A549 (cell line): Measurements from ENCODE around the gene KREMEN1. TPM values are rescaled to one million over a fixed set of nuclear protein-coding genes. Genes with fewer than 3 reads are reported as not detected.
"Not testable (repeated sequence)": the region's sequence is repeated elsewhere in the genome, so short reads cannot be mapped to it uniquely, and the experiment has no call there.

Experiments used
- ATAC-seq, 2 experiments: fragments of 200-7000 bp in 1 of 2; fragments of >200 bp in 1 of 2; cut with Nextera tagmentation in 1 of 2; cut with Tn5 transposase in 1 of 2; 3 replicates each; pipeline versions ENCODE4 v1.8.0 to v1.9.1; 2018 to 2020; ENCODE audit warnings: mild to moderate bottlenecking in 1 of 2, moderate library complexity in 1 of 2
- CTCF ChIA-PET: fragments of 300-600 bp; sonication (Branson Sonifier 250); formaldehyde crosslinking; extraction: SDS; loops from one replicate; lab custom pipeline; 2021; ENCODE audit warnings: antibody characterized with exemption, inconsistent platforms; lab: Yijun Ruan, JAX
- POLR2A ChIA-PET: fragments of 350-600 bp; formaldehyde crosslinking; extraction: SDS; loops from one replicate; lab custom pipeline; 2021; ENCODE audit warnings: antibody characterized with exemption, inconsistent platforms; lab: Yijun Ruan, JAX
- DNase-seq, 2 experiments: peaks; one replicate each; pipeline versions ENCODE4 v3.0.0 to v3.0.0-alpha.2; 2011 to 2016; ENCODE audit warnings: low read depth in 1 of 2, low spot score in 1 of 2
- FAIRE-seq: peaks from 2 replicates; lab custom pipeline; 2011; peaks lifted over from hg19 to GRCh38; lab: Jason Lieb, UNC
- H3K27ac ChIP-seq, 2 experiments: fragments of >200 bp; sonication (Bioruptor Twin); formaldehyde crosslinking; 3 replicates each; pipeline ENCODE4 v1.5.1; 2016 to 2017
- H3K4me1 ChIP-seq: fragments of >200 bp; sonication (Bioruptor Twin); formaldehyde crosslinking; 3 replicates; pipeline ENCODE4 v1.6.1; 2016
- H3K4me2 ChIP-seq: fragments of >200 bp; sonication (Bioruptor Twin); formaldehyde crosslinking; 3 replicates; pipeline ENCODE4 v1.6.1; 2016
- H3K4me3 ChIP-seq: fragments of >200 bp; sonication (Bioruptor Twin); formaldehyde crosslinking; 3 replicates; pipeline ENCODE4 v1.5.1; 2016
- H3K9me3 ChIP-seq: fragments of >200 bp; sonication (Bioruptor Twin); formaldehyde crosslinking; 3 replicates; pipeline ENCODE4 v1.6.1; 2016
- ATOH8 ChIP-seq: fragments of 250-450 bp; sonication (Bioruptor Pico); IDR thresholded peaks from 2 replicates; pipeline ENCODE4 v1.5.0; 2020; ENCODE audit warnings: low read depth, mild to moderate bottlenecking, moderate library complexity
- BCL3 ChIP-seq: fragments of >200 bp; sonication (Bioruptor Twin); formaldehyde crosslinking; IDR thresholded peaks from 3 replicates; pipeline ENCODE4 v1.6.1; 2016
- CHD2 ChIP-seq: fragments of 150-350 bp; IDR thresholded peaks from 2 replicates; pipeline ENCODE4 v1.6.1; 2014; ENCODE audit warnings: low read length; ENCODE audit not compliant: partially characterized antibody
- CTCF ChIP-seq: fragments of >200 bp; sonication (Bioruptor Twin); formaldehyde crosslinking; IDR thresholded peaks from 3 replicates; pipeline ENCODE4 v1.5.1; 2016
- E2F6 ChIP-seq: IDR thresholded peaks from 2 replicates; pipeline ENCODE4 v1.6.1; 2012; ENCODE audit warnings: low read depth, borderline replicate concordance
- EHMT2 ChIP-seq: fragments of 200-600 bp; sonication (generic); IDR thresholded peaks from 2 replicates; pipeline ENCODE4 v1.6.1; 2016; ENCODE audit warnings: antibody characterized with exemption, low read depth, mild to moderate bottlenecking, moderate library complexity
- FOSL2 ChIP-seq, 2 experiments: fragments of 450-650 bp in 1 of 2; fragments of >200 bp in 1 of 2; sonication (Bioruptor Twin) in 1 of 2; formaldehyde crosslinking; IDR thresholded peaks; 2 replicates each; pipeline versions ENCODE4 v1.5.0 to v1.6.1; 2016 to 2020; ENCODE audit warnings: mild to moderate bottlenecking in 1 of 2, moderate library complexity in 1 of 2
- HES2 ChIP-seq: fragments of >200 bp; sonication (Bioruptor Twin); formaldehyde crosslinking; IDR thresholded peaks from 2 replicates; pipeline ENCODE4 v1.6.1; 2016
- KDM5A ChIP-seq: fragments of 200-600 bp; sonication (generic); IDR thresholded peaks from 2 replicates; pipeline ENCODE4 v1.6.1; 2016; ENCODE audit warnings: antibody characterized with exemption, mild to moderate bottlenecking
- MAX ChIP-seq: IDR thresholded peaks from 2 replicates; pipeline ENCODE4 v1.6.1; 2012
- NPAS2 ChIP-seq: fragments of 250-450 bp; sonication (Bioruptor Pico); IDR thresholded peaks from 2 replicates; pipeline ENCODE4 v1.8.0; 2022; ENCODE audit warnings: mild to moderate bottlenecking, moderate library complexity, borderline replicate concordance
- PBX3 ChIP-seq: IDR thresholded peaks from 2 replicates; pipeline ENCODE4 v1.6.1; 2012
- RAD21 ChIP-seq, 2 experiments: fragments of >200 bp in 1 of 2; sonication (Bioruptor Twin) in 1 of 2; formaldehyde crosslinking in 1 of 2; IDR thresholded peaks in 1 of 2; conservative IDR thresholded peaks in 1 of 2; 2 replicates in 1 of 2; 3 replicates in 1 of 2; pipeline ENCODE4 v1.6.1; 2012 to 2018; ENCODE audit warnings: inconsistent platforms in 1 of 2
- SMC3 ChIP-seq: fragments of >200 bp; sonication (Bioruptor Twin); formaldehyde crosslinking; IDR thresholded peaks from 3 replicates; pipeline ENCODE4 v1.6.1; 2018; ENCODE audit warnings: inconsistent platforms
- SREBF2 ChIP-seq: fragments of 450-650 bp; IDR thresholded peaks from 2 replicates; pipeline ENCODE4 v1.6.1; 2014; ENCODE audit warnings: mild to moderate bottlenecking, moderate library complexity
- WGBS: methylation state at CpG from one replicate; pipeline ENCODE4 v1.1.6; 2017; ENCODE audit errors: missing lambda C conversion rate; 5-methylcytosine and 5-hydroxymethylcytosine counted together
- polyA plus RNA-seq, 4 experiments: library from polyadenylated mRNA; depleted of rRNA in 3 of 4; stranded (reverse); fragments of >200 nt; fragmentation: RNase III in 1 of 4; extraction: RNeasy Plus Mini Kit Qiagen cat#74134 plus additional on column Dnase treatment in 1 of 4; gene quantifications; 2 replicates in 3 of 4; 3 replicates in 1 of 4; pipeline ENCODE4 v1.2.3, GENCODE V29; 2011 to 2017

The KREMEN1 gene
- polyA plus RNA-seq, 2 of the 4 experiments (the other 2 are of a cell fraction), result 1.7 to 2.5 TPM

- ATAC-seq, result no peak
- CTCF ChIA-PET, result interaction anchor here (1.0 to 7.9 kb wide), 10 partner anchors 25 to 437 kb away, joined by 3 to 73 read pairs (median 15); partner anchors contain the start of gene ZNRF3
- 89% methylated on average over 9 of the region's 9 CpGs for WGBS
- no peaks in the 10 kb centered on the region for H3K9me3 ChIP-seq
- peak overlapping the region; percentile 70 to 87; a peak in 5 of 6 replicates for H3K27ac ChIP-seq
- FAIRE-seq, result no peak
- no peak overlapping the region for H3K4me2 ChIP-seq
- no peak for TF ChIP-seq BCL3
- TF ChIP-seq MAX, result no peak
- no peak for TF ChIP-seq RAD21 (conservative IDR thresholded peaks at IDR 0.05 in 1 of 2, IDR thresholded peaks at IDR 0.05 in 1 of 2)
- no peak for TF ChIP-seq KDM5A
- TF ChIP-seq EHMT2, result no peak
- TF ChIP-seq E2F6, result no peak
- TF ChIP-seq NPAS2 (CRISPR knock-in tag), result no peak
- no peak for TF ChIP-seq CHD2
- TF ChIP-seq FOSL2 (IDR thresholded peaks at IDR 0.05), result no peak
- no peak for TF ChIP-seq FOSL2 (CRISPR knock-in tag; IDR thresholded peaks at IDR 0.05)
- TF ChIP-seq ATOH8, result no peak
- TF ChIP-seq SREBF2, result no peak
- TF ChIP-seq PBX3, result no peak
- H3K4me1 ChIP-seq, result peaks cover 53% of the 10 kb centered on the region
- no peak overlapping the region for H3K4me3 ChIP-seq
- DNase-seq, result no peak
- POLR2A ChIA-PET, result no interaction called here
Measured at GRCh38 chr22:29039148-29039547, 33.7 kb upstream of the KREMEN1 start.

- not testable (repeated sequence) for H3K9me3 ChIP-seq, ATAC-seq, FAIRE-seq, H3K4me3 ChIP-seq, H3K4me2 ChIP-seq, DNase-seq
- peaks cover 57% of the 10 kb centered on the region for H3K4me1 ChIP-seq
- peak overlapping the region; percentile 70 to 87 for H3K27ac ChIP-seq
- WGBS, result 100% methylated on average over 3 of the region's 4 CpGs
- ChIA-PET CTCF (interaction anchor here (1.0 to 7.9 kb wide), 25 partner anchors 9 to 438 kb away, joined by 3 to 73 read pairs (median 6); partner anchors contain the start of gene ZNRF3), POLR2A (interaction anchor here (0.7 to 1.9 kb wide), 2 partner anchors 8 to 156 kb away, joined by 6 to 8 read pairs; partner anchors contain the start of gene ZNRF3)
Measured at GRCh38 chr22:29039684-29040083, 33.2 kb upstream of the KREMEN1 start.

- Histone ChIP-seq H3K9me3 (no peaks in the 10 kb centered on the region), H3K4me1 (peaks cover 63% of the 10 kb centered on the region), H3K4me3 (no peak overlapping the region), H3K4me2 (peak overlapping the region; percentile 59), H3K27ac (peak overlapping the region; percentile 70 to 87)
- TF ChIP-seq HES2, result no peak
- TF ChIP-seq SMC3, result peak; percentile 88
- TF ChIP-seq CTCF, result peak; percentile 90
- TF ChIP-seq RAD21 (conservative IDR thresholded peaks at IDR 0.05 in 1 of 2, IDR thresholded peaks at IDR 0.05 in 1 of 2), result peak; percentile 91 to 95
- ATAC-seq (peak; percentile 90 to 92), FAIRE-seq (no peak), DNase-seq (peak in 1 of 2 experiments; percentile 77)
- ChIA-PET POLR2A (interaction anchor here (0.7 to 1.9 kb wide), 3 partner anchors 9 to 157 kb away, joined by 3 to 8 read pairs (median 6); partner anchors contain the start of gene ZNRF3), CTCF (interaction anchor here (0.5 to 7.9 kb wide), 50 partner anchors 8 to 439 kb away, joined by 3 to 73 read pairs (median 5); partner anchors contain the start of gene ZNRF3)
- 27% methylated on average over 9 of the region's 9 CpGs for WGBS
Measured at GRCh38 chr22:29040385-29041275, 32.2 kb upstream of the KREMEN1 start.
